Stimulated activated CD4-positive, alpha-beta T cell treated with anti-CD3 and anti-CD28 coated beads, Interleukin-15, amount 100 ng/mL, for 48 hours (primary cell): ENCODE data around the gene CTCFL.
"Not testable (repeated sequence)": the region's sequence is repeated elsewhere in the genome, so short reads cannot be mapped to it uniquely, and the experiment has no call there.

Experiments
- DNase-seq, 2 donors: peaks; one replicate each; pipeline ENCODE4 v3.0.0-alpha.2; 2020; ENCODE audit warnings: low read depth in 2 of 2

CTCFL gene

GRCh38 chr20:57480444-57481160 lies 44.3 kb downstream of the CTCFL start:
- DNase-seq: no peak

- no peak for DNase-seq
These were observed 45.7 kb downstream of the CTCFL start for GRCh38 chr20:57479196-57479595.

GRCh38 chr20:57478176-57478575 lies 46.8 kb downstream of the CTCFL start:
- no peak for DNase-seq

DNA sequence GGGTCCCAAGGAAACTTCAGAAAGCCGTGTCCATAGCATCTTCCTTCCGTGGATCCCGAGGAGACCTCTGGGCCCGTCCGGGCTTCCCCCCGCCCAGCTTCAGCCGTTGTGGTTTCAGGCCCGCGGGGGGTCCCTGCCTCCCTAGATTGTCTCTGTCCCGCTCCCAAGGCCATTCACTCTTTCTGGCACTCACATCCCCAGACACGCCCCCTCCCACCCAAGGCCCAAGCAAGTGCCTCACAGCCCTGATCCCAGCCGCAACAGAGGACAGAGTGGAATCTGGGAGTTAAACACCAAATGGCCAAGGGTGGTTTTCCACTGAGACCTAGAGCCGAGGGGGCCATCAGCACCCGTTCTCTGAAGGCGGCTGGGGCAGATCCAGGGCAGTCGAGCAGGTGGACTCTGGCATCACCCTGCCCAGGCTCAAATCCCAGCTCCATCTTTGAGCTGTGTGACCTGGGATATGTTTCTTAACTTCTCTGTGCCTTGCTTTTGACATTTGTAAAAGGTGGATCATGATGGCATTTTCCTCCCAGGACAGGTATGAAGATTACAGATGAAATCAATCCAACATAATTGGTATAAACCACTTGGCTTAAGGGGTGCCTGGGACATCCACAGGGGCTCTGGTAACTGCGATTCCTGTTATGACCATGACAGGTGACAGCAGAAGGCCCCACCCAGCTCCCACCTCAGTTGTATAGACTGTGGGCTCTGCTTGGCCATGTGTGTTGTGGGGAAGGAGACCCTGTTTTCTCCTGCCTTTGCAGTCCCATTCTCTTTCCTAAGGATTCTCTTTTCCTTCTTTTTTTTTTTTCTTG lies 48.1 kb downstream of the CTCFL start:
- DNase-seq: no peak

DNA sequence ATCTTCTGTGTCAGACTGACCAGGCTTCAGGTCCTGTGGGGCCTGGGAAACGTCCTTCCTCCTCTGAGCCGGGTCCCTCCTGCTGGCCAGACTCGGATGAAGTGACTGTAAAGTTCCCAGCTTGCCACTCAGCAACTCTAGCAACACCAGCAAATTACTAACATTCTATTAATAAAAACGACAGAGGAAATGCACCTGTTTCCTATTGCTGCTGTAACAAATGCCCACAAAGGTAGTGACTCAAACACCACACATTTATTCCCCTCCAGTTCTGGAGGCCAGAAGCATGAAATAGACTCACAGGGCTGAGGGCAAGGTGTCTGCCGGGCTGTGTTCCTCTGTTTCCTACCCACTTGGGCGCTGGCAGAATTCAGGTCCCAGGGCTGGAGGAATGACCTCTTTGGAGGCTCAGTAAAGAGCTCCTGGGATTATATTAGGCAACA lies 48.8 kb downstream of the CTCFL start:
- no peak for DNase-seq

- no peak for DNase-seq
These were observed 49.4 kb downstream of the CTCFL start for GRCh38 chr20:57475388-57476083.

- DNase-seq: no peak
These were observed 50.1 kb downstream of the CTCFL start for GRCh38 chr20:57474816-57475215.

GRCh38 chr20:57474205-57474604 lies 50.7 kb downstream of the CTCFL start:
- no peak for DNase-seq

DNA sequence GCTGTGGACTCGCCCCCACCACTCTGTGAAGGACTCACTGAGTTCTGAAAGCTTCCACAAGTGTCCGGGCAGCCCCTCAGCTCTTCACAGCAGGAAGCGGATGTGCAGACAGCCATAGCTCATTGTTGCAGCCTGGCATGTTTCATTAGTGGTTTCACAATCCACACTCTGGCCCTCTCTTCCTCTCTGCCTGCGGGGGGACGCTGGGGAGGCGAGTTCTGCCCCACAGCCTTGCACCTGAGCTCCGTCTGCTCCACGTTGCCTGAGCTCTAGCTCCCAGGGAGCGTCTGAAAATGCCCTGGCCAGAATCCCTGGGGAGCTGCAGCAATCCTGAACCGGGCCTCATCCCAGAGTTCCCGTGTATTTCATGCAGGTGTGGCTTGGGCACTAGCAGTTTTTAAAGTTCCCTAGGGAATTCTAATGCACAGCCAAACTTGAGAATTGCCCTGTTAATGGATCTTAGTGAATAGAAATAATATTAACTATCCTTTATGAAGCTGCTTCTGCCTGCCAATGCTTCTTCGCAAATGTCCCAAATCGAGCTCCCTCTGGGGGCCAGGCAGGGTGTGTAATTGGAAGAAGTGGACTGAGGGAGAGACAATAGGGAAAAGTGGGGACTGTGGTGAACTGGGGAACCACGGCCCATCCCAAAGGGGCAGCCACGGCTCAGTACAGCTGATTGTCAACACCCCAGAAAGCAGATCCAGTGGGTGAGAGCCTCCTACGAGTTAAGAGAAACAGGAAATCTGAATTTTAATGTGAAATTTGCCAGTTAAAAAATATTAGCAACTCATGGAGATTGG lies 51.5 kb downstream of the CTCFL start:
- DNase-seq: no peak

DNA sequence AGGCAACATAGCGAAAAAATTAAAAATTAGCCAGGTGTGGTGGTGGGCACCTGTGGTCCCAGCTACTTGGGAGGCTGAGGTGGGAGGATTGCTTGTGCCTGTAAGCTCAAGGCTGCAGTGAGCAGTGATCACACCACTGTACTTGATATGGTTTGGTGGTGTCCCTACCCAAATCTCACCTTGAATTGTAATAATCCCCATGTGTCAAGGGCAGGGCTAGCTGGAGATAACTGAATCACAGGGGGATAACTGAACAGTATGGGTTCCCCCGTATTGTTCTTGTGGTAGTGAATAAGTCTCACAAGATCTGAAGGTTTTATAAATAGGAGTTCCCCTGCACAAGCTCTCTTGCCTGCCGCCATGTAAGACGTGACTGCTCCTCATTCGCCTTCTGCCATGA lies 52.5 kb downstream of the CTCFL start:
- DNase-seq: not testable (repeated sequence)

DNA sequence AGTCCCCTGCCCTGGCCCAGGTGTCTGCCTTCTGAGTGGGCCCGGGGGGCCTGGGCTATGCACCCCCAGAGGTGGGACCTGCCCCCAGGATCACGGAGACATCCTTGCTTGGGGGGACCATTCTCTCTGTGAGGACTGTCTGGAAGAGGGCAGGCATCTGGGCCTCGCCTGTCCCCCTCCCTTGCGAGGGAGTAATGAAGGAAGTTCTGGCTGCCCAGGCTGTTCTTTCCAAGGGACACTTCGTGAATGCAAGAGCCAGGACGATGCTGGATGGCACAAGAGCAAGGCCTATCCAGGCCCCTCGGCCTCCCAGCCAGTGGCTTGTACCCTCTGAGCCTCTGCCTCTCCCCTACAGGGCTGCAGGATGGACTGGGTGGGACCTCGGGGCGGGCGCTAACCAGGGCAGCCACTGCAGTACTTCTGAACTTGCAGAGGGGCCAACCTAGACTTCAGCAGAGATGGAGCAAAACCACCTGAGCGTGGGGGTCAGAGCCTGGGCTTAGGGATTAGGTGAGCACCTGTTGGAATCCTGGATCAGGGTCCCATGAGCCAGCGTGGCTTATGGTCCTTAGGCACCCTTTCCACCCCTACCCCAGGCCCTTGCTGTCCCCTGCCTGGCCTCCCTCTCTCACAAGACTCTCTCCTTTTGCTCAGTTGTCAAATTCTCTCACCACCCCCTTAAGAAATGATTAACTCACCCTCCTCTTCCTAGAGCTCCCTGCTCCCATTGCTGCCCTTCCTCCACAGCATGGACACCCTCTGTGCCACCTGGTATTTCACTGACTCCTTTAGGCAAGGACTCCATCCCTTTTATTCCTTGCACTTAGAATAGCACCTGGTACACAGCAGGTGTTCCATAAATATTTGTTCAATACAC lies 53.2 kb downstream of the CTCFL start:
- no peak for DNase-seq

DNA sequence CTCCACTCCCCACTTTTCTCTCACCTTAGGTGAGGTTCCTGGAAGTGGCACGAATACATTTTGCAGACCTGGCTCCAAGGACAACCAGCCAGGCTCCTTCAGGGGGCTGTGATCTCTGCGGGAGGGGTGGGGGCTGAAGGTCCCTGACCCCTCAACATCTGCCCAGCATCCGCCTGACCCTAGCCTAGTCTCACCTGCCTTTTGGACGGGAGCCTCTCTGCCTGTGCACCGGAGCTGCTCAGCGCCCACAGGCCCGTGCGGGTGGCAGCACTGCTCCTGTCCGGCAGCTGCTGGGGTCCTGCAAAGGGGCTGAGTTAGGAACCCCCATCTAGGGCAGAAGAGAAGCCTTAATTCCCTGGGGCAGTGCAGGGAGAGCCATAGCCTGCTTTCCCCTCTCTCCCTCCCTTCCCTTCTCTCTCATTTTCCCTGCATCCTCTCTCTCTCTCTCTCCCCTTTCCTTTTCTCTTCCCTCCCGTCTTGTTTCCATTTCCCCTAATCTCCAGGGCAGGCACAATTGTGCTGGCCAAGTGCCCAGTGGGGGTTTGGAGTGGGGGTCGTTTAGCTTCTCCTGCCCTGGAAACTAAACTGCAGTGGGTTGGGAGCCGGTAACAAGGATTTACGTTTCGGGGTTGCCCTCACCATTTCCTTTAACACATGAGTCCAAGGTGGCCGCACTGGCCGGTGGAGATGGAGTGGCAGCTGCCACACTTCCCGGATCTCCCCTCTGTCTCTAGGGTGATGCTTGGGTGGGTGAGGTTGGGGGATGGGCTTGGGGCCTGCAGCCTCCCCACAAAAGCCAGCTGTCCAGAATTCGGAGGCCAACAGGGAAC lies 54.1 kb downstream of the CTCFL start:
- DNase-seq: no peak

GRCh38 chr20:57470212-57470522 lies 54.8 kb downstream of the CTCFL start:
- no peak for DNase-seq

GRCh38 chr20:57469418-57470211 lies 55.3 kb downstream of the CTCFL start:
- DNase-seq: no peak

GRCh38 chr20:57468523-57469417 lies 56.2 kb downstream of the CTCFL start:
- no peak for DNase-seq

DNA sequence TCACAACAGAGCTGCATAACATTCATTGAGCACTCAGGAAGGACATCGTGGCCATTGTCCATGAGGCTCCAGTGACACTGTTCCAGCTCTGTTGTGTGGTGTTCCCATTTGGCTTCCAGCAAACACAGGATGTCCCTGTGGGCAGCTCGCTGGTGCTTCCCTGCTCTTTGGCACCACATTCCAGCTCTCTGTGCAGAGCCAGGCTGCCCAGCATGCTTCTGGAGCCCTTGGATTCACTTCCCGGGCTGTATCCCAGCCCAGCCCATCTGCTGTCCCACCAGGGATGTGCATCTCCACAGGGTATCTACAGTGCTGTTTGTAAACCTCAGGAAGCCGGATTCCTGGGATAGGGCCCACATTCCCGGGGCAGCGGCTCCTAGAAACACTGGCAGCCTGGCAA lies 57.2 kb downstream of the CTCFL start:
- no peak for DNase-seq

DNA sequence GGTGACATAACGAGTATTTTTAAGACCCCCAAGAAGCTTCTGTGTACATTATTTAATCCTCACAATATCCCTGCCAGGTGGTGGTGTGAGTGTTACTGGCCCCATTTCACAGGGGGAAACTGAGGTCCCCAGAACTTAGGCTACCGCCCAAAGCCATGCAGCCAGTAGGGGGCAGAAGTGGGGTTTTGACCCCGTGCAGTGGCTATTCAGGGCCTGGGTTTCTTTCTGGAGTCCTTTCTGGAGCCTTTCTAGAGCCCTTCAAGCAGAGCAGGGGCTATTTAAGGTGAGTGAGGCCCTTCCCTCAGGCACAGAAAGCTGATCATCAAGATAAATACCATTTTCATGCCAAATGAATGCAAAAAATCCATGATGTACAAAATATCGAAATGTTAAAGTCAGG lies 59.0 kb downstream of the CTCFL start:
- no peak for DNase-seq

- DNase-seq: no peak
These were observed 59.5 kb downstream of the CTCFL start for GRCh38 chr20:57465486-57465885.
